Activated CD4-positive, alpha-beta T cell treated with anti-CD3 and anti-CD28 coated beads for 36 hours (primary cell): ENCODE results near the gene RAB6A. TPM values are rescaled to one million over a fixed set of nuclear protein-coding genes. Genes with fewer than 3 reads are reported as not detected.

ENCODE experiments used
- ATAC-seq: fragments of 200-7000 bp; cut with Tn5 transposase; one replicate; pipeline ENCODE4 v1.10.0; 2021; ENCODE audit warnings: mild to moderate bottlenecking, moderate library complexity
- CTCF ChIA-PET: fragments of 350-600 bp; sonication (Branson Sonifier 250); formaldehyde crosslinking; loops from one replicate; lab custom pipeline; 2021; ENCODE audit warnings: antibody characterized with exemption; lab: Charles Lee
- POLR2A ChIA-PET: fragments of 350-600 bp; sonication (Branson Sonifier 250); formaldehyde crosslinking; loops from one replicate; lab custom pipeline; 2021; ENCODE audit warnings: antibody characterized with exemption, inconsistent platforms; lab: Charles Lee
- DNase-seq: peaks from one replicate; pipeline ENCODE4 v3.0.0-alpha.2; 2020
- H3K27ac Mint-ChIP-seq: one replicate; pipeline ENCODE4 v1.8.0; 2021; ENCODE audit warnings: mixed read lengths
- H3K27me3 Mint-ChIP-seq: one replicate; pipeline ENCODE4 v1.8.0; 2021; ENCODE audit warnings: mixed read lengths
- H3K36me3 Mint-ChIP-seq: one replicate; pipeline ENCODE4 v1.8.0; 2021; ENCODE audit warnings: low read depth, mixed read lengths
- H3K4me1 Mint-ChIP-seq: one replicate; pipeline ENCODE4 v1.8.0; 2021; ENCODE audit warnings: mixed read lengths
- H3K4me3 Mint-ChIP-seq: one replicate; pipeline ENCODE4 v1.8.0; 2021; ENCODE audit warnings: mild to moderate bottlenecking, moderate library complexity, mixed read lengths
- H3K9me3 Mint-ChIP-seq: one replicate; pipeline ENCODE4 v1.8.0; 2021; ENCODE audit warnings: low read depth, mixed read lengths
- intact Hi-C, 2 experiments: fragments of 100-400 bp; cut with DNase I in 1 of 2; cut with micrococcal nuclease in 1 of 2; formaldehyde crosslinking; loops; one replicate each; pipeline versions ENCODE4 v1.14.2 to v1.15.1; 2022 to 2024; cut with DNase I, micrococcal nuclease
- total RNA-seq, 2 experiments: library from RNA; stranded (reverse); gene quantifications; one replicate each; pipeline ENCODE4 v1.2.3, GENCODE V29; 2021

RAB6A gene
- total RNA-seq, 2 experiments from 2014 or later: 57.9 to 58.9 TPM

GRCh38 chr11:73655686-73656085, 105.2 kb downstream of the RAB6A start:
- no peak for DNase-seq
- H3K4me1 Mint-ChIP-seq: no peaks in the 10 kb centered on the region
- CTCF ChIA-PET: interaction anchor here (0.6 to 1.3 kb wide), 3 partner anchors 15 to 305 kb away, joined by 3 to 6 read pairs (median 4); no protein-coding TSS in a partner anchor
- H3K27me3 Mint-ChIP-seq: no peaks in the 10 kb centered on the region
- H3K4me3 Mint-ChIP-seq: no peak overlapping the region
- H3K9me3 Mint-ChIP-seq: no peaks in the 10 kb centered on the region
- no peak overlapping the region for H3K27ac Mint-ChIP-seq
- POLR2A ChIA-PET: no interaction called here
- ATAC-seq: no peak
- no peaks in the 10 kb centered on the region for H3K36me3 Mint-ChIP-seq
- intact Hi-C loops: no loop called here

- ATAC-seq: no peak
- no peaks in the 10 kb centered on the region for H3K4me1 Mint-ChIP-seq
- no peak overlapping the region for H3K27ac Mint-ChIP-seq
- no peak overlapping the region for H3K4me3 Mint-ChIP-seq
- no peak for DNase-seq
- H3K9me3 Mint-ChIP-seq: no peaks in the 10 kb centered on the region
- intact Hi-C loops: no loop called here
- H3K27me3 Mint-ChIP-seq: no peaks in the 10 kb centered on the region
- ChIA-PET CTCF (interaction anchor here (0.8 to 1.3 kb wide), 2 partner anchors 14 to 303 kb away, joined by 3 to 6 read pairs; no protein-coding TSS in a partner anchor), POLR2A (no interaction called here)
- no peaks in the 10 kb centered on the region for H3K36me3 Mint-ChIP-seq
Measured at GRCh38 chr11:73654482-73655021, 106.3 kb downstream of the RAB6A start.

DNA sequence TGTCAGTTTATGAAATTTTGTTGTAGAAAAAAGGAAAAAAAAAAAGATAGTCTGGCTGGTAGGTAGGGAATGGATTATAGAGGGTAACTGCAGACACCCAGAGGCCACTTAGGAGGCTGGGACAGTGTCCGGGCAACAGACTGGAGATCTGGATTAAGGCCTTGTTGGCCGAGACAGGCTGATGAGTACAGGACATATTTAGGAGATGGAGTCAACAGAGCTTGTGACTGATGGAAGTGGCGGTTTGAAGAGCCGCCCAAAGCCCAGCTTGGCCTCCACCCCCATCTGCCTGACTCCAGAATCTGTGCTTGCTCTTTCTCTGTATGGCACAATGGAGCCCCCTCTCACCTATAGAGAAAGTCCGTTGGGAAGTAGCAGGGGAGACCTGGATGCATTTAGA, 106.9 kb downstream of the RAB6A start:
- no peaks in the 10 kb centered on the region for H3K27me3 Mint-ChIP-seq
- H3K9me3 Mint-ChIP-seq: no peaks in the 10 kb centered on the region
- no peaks in the 10 kb centered on the region for H3K4me1 Mint-ChIP-seq
- DNase-seq: no peak
- no peak overlapping the region for H3K4me3 Mint-ChIP-seq
- H3K36me3 Mint-ChIP-seq: no peaks in the 10 kb centered on the region
- no peak for ATAC-seq
- intact Hi-C loops: no loop called here
- CTCF ChIA-PET: interaction anchor here (0.8 kb wide), 1 partner anchor 13 kb away, joined by 3 read pairs; no protein-coding TSS in a partner anchor
- H3K27ac Mint-ChIP-seq: no peak overlapping the region
- POLR2A ChIA-PET: no interaction called here

GRCh38 chr11:73652856-73653559, 107.9 kb downstream of the RAB6A start:
- DNase-seq (no peak), ATAC-seq (no peak)
- no peak overlapping the region for H3K4me3 Mint-ChIP-seq
- H3K36me3 Mint-ChIP-seq: no peaks in the 10 kb centered on the region
- peaks cover 3% of the 10 kb centered on the region for H3K4me1 Mint-ChIP-seq
- no peaks in the 10 kb centered on the region for H3K27me3 Mint-ChIP-seq
- ChIA-PET CTCF (interaction anchor here (0.9 kb wide), 1 partner anchor 17 kb away, joined by 3 read pairs; no protein-coding TSS in a partner anchor), POLR2A (no interaction called here)
- intact Hi-C loops: no loop called here
- H3K27ac Mint-ChIP-seq: no peak overlapping the region
- no peaks in the 10 kb centered on the region for H3K9me3 Mint-ChIP-seq

DNA sequence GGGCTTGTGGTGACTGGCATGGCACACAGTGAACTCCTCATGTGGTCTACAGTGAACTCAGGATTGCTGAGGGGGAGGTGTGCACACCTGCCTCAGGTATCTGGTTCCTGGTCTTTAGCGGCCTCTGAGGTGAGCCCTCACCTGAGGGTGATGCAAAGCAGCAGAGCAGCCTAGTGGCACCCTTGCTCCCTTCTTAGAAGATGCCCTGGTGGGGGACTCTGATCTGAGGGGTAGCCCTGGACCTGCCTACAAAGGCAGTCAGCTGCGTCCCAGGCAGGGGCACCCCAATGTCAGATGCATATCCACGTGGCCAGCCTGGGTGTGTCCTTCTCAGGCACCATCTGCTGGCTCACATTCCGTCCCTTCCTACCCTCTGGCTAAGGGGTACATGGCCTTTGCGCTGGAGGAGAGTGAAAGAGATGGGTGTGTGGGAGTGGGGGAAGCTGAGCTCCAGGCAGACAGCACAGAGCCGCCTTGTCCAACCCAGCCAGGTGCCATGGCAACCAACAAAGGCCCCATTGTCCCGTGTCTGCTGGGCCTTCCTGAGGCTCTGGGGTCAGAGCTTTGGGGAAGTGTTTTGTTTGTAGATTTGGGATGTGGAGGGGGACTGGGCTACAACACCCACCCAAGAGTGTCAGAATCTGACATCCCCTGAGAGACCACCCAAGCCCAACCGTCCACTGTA, 108.7 kb downstream of the RAB6A start:
- Mint-ChIP-seq H3K27me3 (no peaks in the 10 kb centered on the region), H3K36me3 (no peaks in the 10 kb centered on the region), H3K9me3 (no peaks in the 10 kb centered on the region), H3K4me1 (peaks cover 7% of the 10 kb centered on the region), H3K4me3 (no peak overlapping the region), H3K27ac (no peak overlapping the region)
- DNase-seq: no peak
- no peak for ATAC-seq
- POLR2A ChIA-PET: no interaction called here
- CTCF ChIA-PET: interaction anchor here (0.9 kb wide), 1 partner anchor 18 kb away, joined by 3 read pairs; no protein-coding TSS in a partner anchor
- intact Hi-C loops: no loop called here

- H3K4me1 Mint-ChIP-seq: peaks cover 12% of the 10 kb centered on the region
- H3K9me3 Mint-ChIP-seq: no peaks in the 10 kb centered on the region
- ATAC-seq (no peak), DNase-seq (no peak)
- H3K27ac Mint-ChIP-seq: no peak overlapping the region
- intact Hi-C loops: no loop called here
- ChIA-PET POLR2A (no interaction called here), CTCF (interaction anchor here (0.9 kb wide), 1 partner anchor 18 kb away, joined by 3 read pairs; no protein-coding TSS in a partner anchor)
- no peaks in the 10 kb centered on the region for H3K36me3 Mint-ChIP-seq
- no peaks in the 10 kb centered on the region for H3K27me3 Mint-ChIP-seq
- H3K4me3 Mint-ChIP-seq: no peak overlapping the region
Measured at GRCh38 chr11:73651661-73652045, 109.2 kb downstream of the RAB6A start.

DNA sequence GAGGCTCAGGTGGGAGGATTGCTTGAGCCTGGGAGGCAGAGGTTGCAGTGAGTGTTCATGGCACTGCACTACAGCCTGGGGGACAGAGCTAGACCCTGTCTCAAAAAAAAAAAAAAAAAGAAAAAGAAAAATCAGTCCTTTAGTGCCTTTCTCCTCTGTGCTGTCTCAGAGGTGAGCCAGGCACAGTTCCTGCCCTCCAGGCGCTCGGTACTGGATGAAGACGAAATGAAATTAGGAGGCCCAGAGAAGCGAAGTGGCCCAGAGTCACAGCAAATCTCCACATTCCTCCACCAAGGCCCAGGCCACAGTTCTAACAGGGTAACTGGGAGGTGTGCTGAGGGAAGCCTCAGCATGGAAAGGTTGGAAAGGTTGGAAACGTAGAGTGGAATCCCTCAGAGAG, 109.6 kb downstream of the RAB6A start:
- H3K27me3 Mint-ChIP-seq: no peaks in the 10 kb centered on the region
- no peak overlapping the region for H3K27ac Mint-ChIP-seq
- ATAC-seq: no peak
- DNase-seq: no peak
- ChIA-PET POLR2A (no interaction called here), CTCF (no interaction called here)
- H3K36me3 Mint-ChIP-seq: no peaks in the 10 kb centered on the region
- H3K4me1 Mint-ChIP-seq: peaks cover 15% of the 10 kb centered on the region
- intact Hi-C loops: no loop called here
- no peak overlapping the region for H3K4me3 Mint-ChIP-seq
- no peaks in the 10 kb centered on the region for H3K9me3 Mint-ChIP-seq

- no peak for ATAC-seq
- Mint-ChIP-seq H3K27ac (no peak overlapping the region), H3K9me3 (no peaks in the 10 kb centered on the region), H3K36me3 (no peaks in the 10 kb centered on the region), H3K4me1 (peaks cover 15% of the 10 kb centered on the region), H3K4me3 (no peak overlapping the region), H3K27me3 (no peaks in the 10 kb centered on the region)
- ChIA-PET POLR2A (no interaction called here), CTCF (interaction anchor here (6.7 kb wide), 1 partner anchor 25 kb away, joined by 35 read pairs; no protein-coding TSS in a partner anchor)
- intact Hi-C loops: no loop called here
- DNase-seq: no peak
Measured at GRCh38 chr11:73650400-73650799, 110.5 kb downstream of the RAB6A start.

DNA sequence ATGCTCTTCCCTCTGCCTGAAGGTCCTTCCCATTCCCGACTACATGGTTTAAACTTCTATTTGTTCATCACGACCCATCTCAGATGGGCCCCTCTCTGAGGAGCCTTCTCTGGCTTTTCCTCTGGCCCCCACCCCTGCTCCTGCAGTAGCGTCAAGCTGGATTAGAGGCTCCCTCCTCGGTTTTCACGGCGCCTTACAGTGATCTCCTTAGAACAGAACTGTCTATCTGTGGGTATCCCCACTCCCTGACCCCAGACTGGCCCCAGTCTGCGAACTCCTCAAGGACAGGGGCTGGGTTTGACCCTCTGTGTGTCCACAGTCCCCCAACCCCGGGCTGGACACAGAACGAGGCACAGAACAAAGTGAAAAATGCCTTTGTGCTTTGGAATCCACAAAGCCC, 111.7 kb downstream of the RAB6A start:
- ChIA-PET CTCF (interaction anchor here (5.0 to 6.7 kb wide), 2 partner anchors 11 to 24 kb away, joined by 35 to 43 read pairs; no protein-coding TSS in a partner anchor), POLR2A (no interaction called here)
- H3K36me3 Mint-ChIP-seq: no peaks in the 10 kb centered on the region
- H3K27me3 Mint-ChIP-seq: no peaks in the 10 kb centered on the region
- ATAC-seq (no peak), DNase-seq (no peak)
- H3K27ac Mint-ChIP-seq: no peak overlapping the region
- no peak overlapping the region for H3K4me3 Mint-ChIP-seq
- peaks cover 15% of the 10 kb centered on the region for H3K4me1 Mint-ChIP-seq
- no peaks in the 10 kb centered on the region for H3K9me3 Mint-ChIP-seq
- intact Hi-C loops: no loop called here

DNA sequence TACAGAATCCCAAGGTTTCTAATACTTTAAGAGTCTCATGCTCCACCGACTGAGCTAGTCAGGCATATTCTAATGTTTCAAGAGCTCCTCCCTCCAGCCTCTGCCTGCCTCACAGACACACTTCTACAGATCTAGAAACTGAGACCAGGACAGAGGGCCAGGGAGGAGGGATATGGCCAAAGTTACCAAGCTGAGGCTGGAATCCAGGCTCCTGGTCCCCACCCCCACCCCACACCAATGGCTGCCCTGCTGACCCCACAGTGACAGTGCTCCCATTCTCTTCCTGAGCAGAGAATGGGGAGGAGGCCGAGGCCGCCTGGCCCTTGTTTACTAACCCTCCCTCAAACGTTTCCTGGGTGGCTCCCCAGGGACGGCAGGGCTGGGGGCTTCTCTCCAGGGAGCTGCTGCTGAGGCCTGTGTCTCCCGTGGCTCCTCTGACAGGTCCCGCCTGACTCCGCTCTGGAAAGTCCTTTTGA, 112.3 kb downstream of the RAB6A start:
- Mint-ChIP-seq H3K36me3 (no peaks in the 10 kb centered on the region), H3K27ac (no peak overlapping the region), H3K4me1 (peaks cover 15% of the 10 kb centered on the region), H3K27me3 (no peaks in the 10 kb centered on the region), H3K4me3 (no peak overlapping the region), H3K9me3 (no peaks in the 10 kb centered on the region)
- ChIA-PET POLR2A (no interaction called here), CTCF (interaction anchor here (0.6 to 6.7 kb wide), 3 partner anchors 12 to 30 kb away, joined by 3 to 43 read pairs (median 35); no protein-coding TSS in a partner anchor)
- intact Hi-C loops: no loop called here
- ATAC-seq: no peak
- DNase-seq: no peak

GRCh38 chr11:73648121-73648520, 112.8 kb downstream of the RAB6A start:
- H3K27ac Mint-ChIP-seq: no peak overlapping the region
- H3K9me3 Mint-ChIP-seq: no peaks in the 10 kb centered on the region
- ChIA-PET POLR2A (no interaction called here), CTCF (interaction anchor here (0.6 to 6.7 kb wide), 3 partner anchors 12 to 30 kb away, joined by 3 to 43 read pairs (median 35); no protein-coding TSS in a partner anchor)
- DNase-seq: no peak
- H3K27me3 Mint-ChIP-seq: no peaks in the 10 kb centered on the region
- intact Hi-C loops: no loop called here
- peaks cover 15% of the 10 kb centered on the region for H3K4me1 Mint-ChIP-seq
- no peaks in the 10 kb centered on the region for H3K36me3 Mint-ChIP-seq
- no peak for ATAC-seq
- peak overlapping the region; percentile 75 for H3K4me3 Mint-ChIP-seq
